K562 (cell line): ENCODE results near the gene EFS. TPM values are rescaled to one million over a fixed set of nuclear protein-coding genes. Genes with fewer than 3 reads are reported as not detected.

Source experiments
- ARID4B ChIP-seq: sonication (generic); formaldehyde crosslinking; IDR thresholded peaks from 2 replicates; pipeline ENCODE4 v1.8.0; 2022; ENCODE audit warnings: mild to moderate bottlenecking, missing genetic modification reagents
- BRD4 ChIP-seq: fragments of 200-600 bp; sonication (generic); IDR thresholded peaks from 2 replicates; pipeline ENCODE4 v1.6.1; 2017; ENCODE audit warnings: inconsistent platforms
- FOXK1 ChIP-seq: sonication (generic); formaldehyde crosslinking; IDR thresholded peaks from 2 replicates; pipeline ENCODE4 v1.8.0; 2022; ENCODE audit warnings: missing genetic modification reagents, mild to moderate bottlenecking, borderline replicate concordance
- MLLT1 ChIP-seq, 2 experiments: fragments of 450-650 bp; IDR thresholded peaks; 2 replicates each; pipeline ENCODE4 v1.6.1; 2016
- NKRF ChIP-seq: fragments of 450-650 bp; IDR thresholded peaks from 2 replicates; pipeline ENCODE4 v1.6.1; 2016; ENCODE audit warnings: borderline replicate concordance
- POLR2AphosphoS5 ChIP-seq: IDR thresholded peaks from 2 replicates; pipeline ENCODE4 v1.6.1; 2011; ENCODE audit warnings: mild to moderate bottlenecking, low read depth, low read length, moderate library complexity; ENCODE audit not compliant: control insufficient read depth, insufficient read depth
- POLR2G ChIP-seq: fragments of 200-400 bp; formaldehyde crosslinking; IDR thresholded peaks from 2 replicates; pipeline ENCODE4 v1.6.1; 2017; ENCODE audit warnings: low read depth, mild to moderate bottlenecking, antibody characterized with exemption, low read length, moderate library complexity
- SIN3A ChIP-seq, 2 experiments: fragments of 150-350 bp in 1 of 2; IDR thresholded peaks; 2 replicates each; pipeline ENCODE4 v1.6.1; 2011 to 2016; ENCODE audit warnings: borderline replicate concordance in 2 of 2, low read depth in 2 of 2, low read length in 2 of 2, mild to moderate bottlenecking in 2 of 2, moderate library complexity in 2 of 2; ENCODE audit not compliant: control insufficient read depth in 1 of 2
- STAT5A ChIP-seq: IDR thresholded peaks from 2 replicates; pipeline ENCODE4 v1.6.1; 2012; ENCODE audit warnings: low read length, inconsistent platforms, borderline replicate concordance
- UBTF ChIP-seq, 2 experiments: IDR thresholded peaks; 2 replicates each; pipeline ENCODE4 v1.6.1; 2012; ENCODE audit warnings: improper control_type of control experiment in 2 of 2, low read depth in 2 of 2, low read length in 2 of 2, borderline replicate concordance in 1 of 2
- ZNF707 ChIP-seq: fragments of 250-450 bp; sonication (Bioruptor Pico); conservative IDR thresholded peaks from 2 replicates; pipeline ENCODE4 v1.8.0; 2022; ENCODE audit warnings: inconsistent platforms, mild to moderate bottlenecking, moderate library complexity
- polyA plus RNA-seq, 8 experiments: library from polyadenylated mRNA; depleted of rRNA in 4 of 8; stranded (reverse) in 5 of 8; unstranded in 3 of 8; fragments of >200 nt; fragmentation: Nextera tagmentation in 2 of 8; fragmentation: Illumina TruSeq in 1 of 8; extraction: Ambion mirVana in 2 of 8; extraction: Trizol in 1 of 8; gene quantifications; 2 replicates each; pipeline versions ENCODE4 v1.2.1 to v1.2.3, GENCODE V29; 2011 to 2014; ENCODE audit warnings: inconsistent platforms in 1 of 8, missing spikeins in 1 of 8
- total RNA-seq, 7 experiments: library from RNA; depleted of rRNA in 6 of 7; stranded (reverse); fragments of >200 nt in 6 of 7; fragmentation: Illumina TruSeq in 2 of 7; extraction: Trizol in 2 of 7; gene quantifications; 2 replicates each; pipeline versions ENCODE4 v1.2.1 to v1.2.3, GENCODE V29; 2011 to 2021; ENCODE audit warnings: low replicate concordance in 1 of 7

The EFS gene
- total and polyA plus RNA-seq, 9 of the 15 experiments (the other 6 are each of a cell fraction or from before 2014, with no cell fraction given): 0.01 to 0.03 TPM; not detected in 7

GRCh38 chr14:23321572-23322547 is 43.1 kb downstream of the EFS start (continued):
- peak; percentile 60 for TF ChIP-seq ARID4B (CRISPR knock-in tag)
- TF ChIP-seq SIN3A (IDR thresholded peaks at IDR 0.05; ENCODE audit: borderline replicate concordance in 2 of 2, control insufficient read depth in 1 of 2, low read depth in 2 of 2, low read length in 2 of 2): peak; percentile 5 to 34; a peak in 2 of 4 replicates
- TF ChIP-seq ZNF707 (CRISPR knock-in tag): no peak
- 0 out of 4 replicates have a peak, but pooled peaks have one; percentile 15 to 46 for TF ChIP-seq MLLT1 (IDR thresholded peaks at IDR 0.05)
- 0 out of 2 replicates have a peak, but pooled peaks have one; percentile 44 for TF ChIP-seq FOXK1 (CRISPR knock-in tag)
- TF ChIP-seq POLR2G: peak; percentile 80
- TF ChIP-seq STAT5A: no peak
- TF ChIP-seq POLR2AphosphoS5: peak; percentile 38; the same call in 1 of the 2 replicates
- TF ChIP-seq UBTF (IDR thresholded peaks at IDR 0.05; ENCODE audit: borderline replicate concordance in 1 of 2, low read depth in 2 of 2, low read length in 2 of 2): peak in 1 of 2 experiments; percentile 58; a peak in 1 of 4 replicates
- peak; percentile 36; the same call in 1 of the 2 replicates for TF ChIP-seq NKRF
- peak; percentile 49; the same call in 1 of the 2 replicates for TF ChIP-seq BRD4
